HG03521 (cell line): ENCODE measurements around the gene ZNF598.

Experiments used
- ATAC-seq: cut with Tn5 transposase; IDR thresholded peaks from one replicate; pipeline ENCODE4 v1.9.1; 2021; ENCODE audit warnings: mild to moderate bottlenecking, moderate library complexity; ENCODE audit not compliant: unreplicated experiment

ZNF598 gene

GRCh38 chr16:1991948-1992703 is 17.5 kb downstream of the ZNF598 start:
- ATAC-seq = peak; percentile 58

GRCh38 chr16:1991588-1991947 is 18.1 kb downstream of the ZNF598 start:
- no peak for ATAC-seq

GRCh38 chr16:1991135-1991551 is 18.5 kb downstream of the ZNF598 start:
- peak; percentile 26 for ATAC-seq

GRCh38 chr16:1990351-1991134 is 19.1 kb downstream of the ZNF598 start:
- no peak for ATAC-seq

- no peak for ATAC-seq
Measured at GRCh38 chr16:1990101-1990350, 19.6 kb downstream of the ZNF598 start.

- ATAC-seq = no peak
Measured at GRCh38 chr16:1989209-1990100, 20.2 kb downstream of the ZNF598 start, which contains the start of gene SYNGR3. Gene SYNGR3 (plus strand): TSS chr16:1989970. CDS start chr16:1990103, 133 bp downstream.

- ATAC-seq = no peak
Measured at GRCh38 chr16:1987198-1987597, 22.4 kb downstream of the ZNF598 start.

- ATAC-seq = no peak
Measured at GRCh38 chr16:1985466-1986150, 24.0 kb downstream of the ZNF598 start.

- ATAC-seq = no peak
Measured at GRCh38 chr16:1984347-1985225, 25.0 kb downstream of the ZNF598 start.

GRCh38 chr16:1983544-1984346 is 25.9 kb downstream of the ZNF598 start, which contains the start of gene GFER:
Gene GFER (plus strand): TSS chr16:1984193. CDS start chr16:1984219, 26 bp downstream.
- ATAC-seq = peak; percentile 79

GRCh38 chr16:1982991-1983543 is 26.6 kb downstream of the ZNF598 start:
- ATAC-seq = no peak

GRCh38 chr16:1982013-1982433 is 27.6 kb downstream of the ZNF598 start:
- ATAC-seq = no peak

GRCh38 chr16:1981398-1981836 is 28.2 kb downstream of the ZNF598 start, which contains the start of gene NOXO1:
Gene NOXO1 (minus strand): TSS chr16:1981469. CDS start chr16:1981179, 290 bp downstream.
- no peak for ATAC-seq

GRCh38 chr16:1980770-1981087 is 28.9 kb downstream of the ZNF598 start:
- ATAC-seq = no peak

- no peak for ATAC-seq
Measured at GRCh38 chr16:1980030-1980769, 29.4 kb downstream of the ZNF598 start.

GRCh38 chr16:1979271-1980029 is 30.2 kb downstream of the ZNF598 start:
- ATAC-seq = no peak

- ATAC-seq = no peak
Measured at GRCh38 chr16:1978476-1979120, 31.0 kb downstream of the ZNF598 start.
